Endometrium (tissue), 2 donors: ENCODE data around the gene CD70.
"Not testable (repeated sequence)": the region's sequence is repeated elsewhere in the genome, so short reads cannot be mapped to it uniquely, and the experiment has no call there.

Experiments
- FAIRE-seq: peaks from 2 replicates; lab custom pipeline; 2012; peaks lifted over from hg19 to GRCh38; lab: Jason Lieb, UNC
- donor health status: control.
- donor health status: control.

CD70 gene

DNA sequence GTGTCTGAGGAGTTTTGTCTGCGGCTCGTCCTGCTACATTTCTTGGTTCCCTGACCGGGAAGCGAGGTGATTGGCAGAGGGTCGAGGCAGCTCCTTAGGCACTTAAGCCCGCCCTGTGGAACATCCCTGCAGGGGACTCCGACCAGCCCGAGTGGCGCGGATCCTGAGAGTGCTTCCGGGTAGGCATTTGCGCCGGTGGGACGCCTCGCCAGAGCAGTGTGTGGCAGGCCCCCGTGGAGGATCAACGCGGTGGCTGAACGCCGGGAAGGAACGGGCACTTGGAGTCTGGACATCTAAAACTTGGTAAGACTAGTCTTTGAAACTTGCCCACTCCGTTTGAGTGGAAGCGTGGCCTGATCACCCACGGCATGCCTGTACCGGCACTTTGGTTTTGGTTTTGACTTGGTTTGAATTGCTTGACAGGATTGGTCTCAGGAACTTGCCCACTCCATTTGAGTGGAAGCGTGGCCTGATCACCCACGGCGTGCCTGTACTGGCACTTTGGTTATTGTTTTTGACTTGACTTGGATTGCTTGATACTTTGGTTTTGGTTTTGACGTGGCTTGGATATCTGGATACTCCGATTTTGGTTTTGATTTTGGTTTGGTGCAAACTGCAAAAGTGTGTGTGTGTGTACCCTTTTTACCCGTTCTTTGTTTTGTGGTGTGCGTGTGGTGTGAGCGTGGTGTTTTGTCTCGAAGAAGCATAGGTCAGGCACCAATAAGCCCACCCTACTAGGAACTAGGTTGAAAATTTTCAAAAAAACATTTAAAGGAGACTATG is 6.7 kb upstream of the CD70 start:
- not testable (repeated sequence) for FAIRE-seq

- no peak for FAIRE-seq
Measured at GRCh38 chr19:6596621-6597020, 5.7 kb upstream of the CD70 start.

DNA sequence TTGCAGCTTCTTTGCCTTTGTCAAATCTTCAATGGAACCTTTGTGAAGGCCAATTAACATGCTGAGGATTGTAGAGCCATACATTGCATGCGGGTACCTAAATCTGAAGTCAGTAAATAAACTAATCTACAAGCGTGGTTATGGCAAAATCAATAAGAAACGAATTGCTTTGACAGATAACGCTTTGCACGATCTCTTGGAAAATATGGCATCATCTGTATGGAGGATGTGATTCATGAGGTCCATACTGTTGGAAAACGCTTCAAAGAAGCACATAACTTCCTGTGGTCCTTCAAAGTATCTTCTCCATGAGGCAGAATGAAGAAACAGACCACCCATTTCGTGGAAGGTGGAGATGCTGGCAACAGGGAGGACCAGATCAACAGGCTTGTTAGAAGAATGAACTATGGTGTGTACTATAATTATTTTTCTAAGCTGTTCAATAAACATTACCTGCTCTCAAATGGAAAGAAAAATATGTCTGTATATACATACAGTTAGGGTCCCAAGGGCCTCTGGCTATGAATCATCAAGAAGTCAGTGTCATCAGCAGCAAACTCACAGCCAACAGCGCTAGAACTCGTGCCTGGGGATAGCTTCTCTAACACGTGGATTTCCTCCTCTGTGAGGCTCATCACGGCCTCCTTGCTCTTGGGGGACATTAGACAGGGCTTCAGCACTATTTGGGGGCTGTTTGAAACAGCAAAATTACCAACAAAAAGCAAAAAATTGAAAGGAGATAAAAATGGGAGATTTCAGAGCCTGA is 2.9 kb upstream of the CD70 start:
- FAIRE-seq, result no peak

- no peak for FAIRE-seq
Measured at GRCh38 chr19:6590258-6590826, 608 bp downstream of the CD70 start.

DNA sequence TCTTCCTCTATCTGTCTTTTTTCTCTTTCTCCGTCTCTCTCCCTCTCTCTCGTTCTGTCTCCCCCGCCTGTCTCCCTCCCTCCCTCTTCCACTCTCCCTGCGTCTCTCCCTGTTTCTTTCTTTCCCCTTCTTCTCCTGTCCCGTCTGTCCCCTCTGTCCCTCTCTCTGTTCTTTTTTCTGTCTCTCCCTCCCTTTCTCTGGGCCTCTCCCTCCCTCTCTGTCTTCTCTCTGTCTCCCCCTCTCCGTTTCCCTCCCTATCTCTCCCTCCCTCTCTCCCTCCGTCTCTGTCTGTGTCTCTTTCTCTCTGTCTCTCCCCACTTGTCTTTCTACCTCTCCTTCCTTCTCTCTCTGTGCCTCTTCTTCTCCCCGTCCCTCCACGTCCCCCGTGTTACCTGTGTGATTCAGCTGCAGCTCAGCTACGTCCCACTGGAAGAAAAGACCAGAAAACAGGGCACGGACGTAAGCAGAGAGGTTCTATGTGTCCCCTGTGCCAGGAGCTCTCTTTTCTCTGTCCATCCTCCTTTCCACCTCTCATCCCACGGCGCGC is 1.2 kb downstream of the CD70 start:
- FAIRE-seq, result no peak

GRCh38 chr19:6588508-6589345 is 2.2 kb downstream of the CD70 start:
- FAIRE-seq, result no peak

DNA sequence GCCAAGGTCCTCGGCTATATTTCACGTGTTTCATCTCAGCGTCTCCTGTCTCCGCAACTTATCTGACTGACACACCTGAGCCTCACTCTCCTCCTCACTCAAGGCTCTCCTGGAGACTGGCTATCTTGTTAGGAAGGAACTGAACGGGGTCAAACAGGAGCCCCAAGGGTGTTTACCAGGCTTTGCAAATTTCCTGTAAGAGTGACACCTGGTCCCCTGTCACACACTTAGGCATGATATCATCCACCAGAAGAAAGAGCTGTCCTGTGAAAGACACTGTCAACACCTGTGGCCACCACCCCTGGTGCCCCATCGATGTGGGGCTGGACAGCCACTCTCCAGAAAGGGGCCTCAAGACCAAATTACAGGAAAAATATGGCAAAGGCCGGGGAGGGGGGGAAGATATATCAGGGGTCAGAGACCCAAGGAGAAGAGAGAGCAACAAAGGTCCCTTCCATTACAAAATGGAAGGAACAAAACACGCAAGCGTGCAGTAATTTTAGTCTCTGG is 2.9 kb downstream of the CD70 start:
- FAIRE-seq, result no peak

GRCh38 chr19:6587093-6587820 is 3.7 kb downstream of the CD70 start:
- no peak for FAIRE-seq

DNA sequence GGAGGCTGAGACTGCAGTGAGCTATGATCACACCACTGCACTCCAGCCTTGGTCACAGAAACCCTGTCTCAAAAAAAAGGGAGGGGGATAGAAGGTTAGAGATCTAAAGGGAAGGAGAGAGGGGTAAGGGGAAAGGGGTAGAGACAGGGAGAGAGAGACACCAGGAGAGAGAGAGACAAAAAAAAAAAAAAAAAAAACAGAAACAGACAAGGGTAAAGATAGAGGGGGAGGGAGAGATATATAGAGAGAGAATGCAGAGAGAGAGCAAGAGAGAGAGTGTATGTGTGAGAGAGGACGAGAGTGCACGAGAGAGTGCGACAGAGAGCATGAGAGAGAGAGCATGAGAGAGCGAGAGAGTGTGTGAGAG is 4.2 kb downstream of the CD70 start:
- no peak for FAIRE-seq

GRCh38 chr19:6586056-6586455 is 4.9 kb downstream of the CD70 start:
- no peak for FAIRE-seq

- FAIRE-seq, result not testable (repeated sequence)
Measured at GRCh38 chr19:6582515-6583484, 8.2 kb downstream of the CD70 start.

GRCh38 chr19:6580313-6580712 is 10.6 kb downstream of the CD70 start:
- no peak for FAIRE-seq

DNA sequence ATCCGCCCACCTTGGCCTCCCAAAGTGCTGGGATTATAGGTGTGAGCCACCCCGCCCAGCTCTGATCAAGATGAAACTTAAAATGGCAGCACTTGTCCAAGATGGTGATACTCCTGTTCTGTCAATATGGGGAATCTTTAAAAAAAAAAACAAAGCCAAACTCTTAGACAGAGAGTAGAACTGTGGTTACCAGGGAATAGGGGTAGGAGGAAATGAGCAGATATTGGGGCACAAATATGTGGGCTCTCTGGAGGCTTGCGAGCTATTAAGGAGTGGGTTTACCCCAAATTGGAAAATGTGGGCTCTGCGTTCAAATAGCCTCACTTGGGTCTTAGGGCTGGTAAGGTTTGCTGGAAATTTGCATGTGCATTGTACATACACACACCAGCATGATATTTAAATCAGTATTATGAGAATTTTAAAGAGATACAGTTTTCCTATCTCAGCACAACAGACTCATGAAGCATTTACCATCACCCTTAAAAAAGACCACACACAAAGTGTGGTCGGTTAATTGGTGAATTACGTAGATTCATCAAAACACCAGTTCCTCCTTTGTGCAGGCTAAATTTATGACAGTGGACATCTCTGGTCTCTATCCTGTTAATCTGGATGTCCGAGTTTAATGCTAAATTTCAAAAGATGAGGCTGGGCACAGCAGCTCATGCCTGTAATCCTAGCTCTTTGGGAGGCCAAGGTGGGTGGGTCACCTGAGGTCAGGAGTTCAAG is 11.3 kb downstream of the CD70 start:
- no peak for FAIRE-seq

DNA sequence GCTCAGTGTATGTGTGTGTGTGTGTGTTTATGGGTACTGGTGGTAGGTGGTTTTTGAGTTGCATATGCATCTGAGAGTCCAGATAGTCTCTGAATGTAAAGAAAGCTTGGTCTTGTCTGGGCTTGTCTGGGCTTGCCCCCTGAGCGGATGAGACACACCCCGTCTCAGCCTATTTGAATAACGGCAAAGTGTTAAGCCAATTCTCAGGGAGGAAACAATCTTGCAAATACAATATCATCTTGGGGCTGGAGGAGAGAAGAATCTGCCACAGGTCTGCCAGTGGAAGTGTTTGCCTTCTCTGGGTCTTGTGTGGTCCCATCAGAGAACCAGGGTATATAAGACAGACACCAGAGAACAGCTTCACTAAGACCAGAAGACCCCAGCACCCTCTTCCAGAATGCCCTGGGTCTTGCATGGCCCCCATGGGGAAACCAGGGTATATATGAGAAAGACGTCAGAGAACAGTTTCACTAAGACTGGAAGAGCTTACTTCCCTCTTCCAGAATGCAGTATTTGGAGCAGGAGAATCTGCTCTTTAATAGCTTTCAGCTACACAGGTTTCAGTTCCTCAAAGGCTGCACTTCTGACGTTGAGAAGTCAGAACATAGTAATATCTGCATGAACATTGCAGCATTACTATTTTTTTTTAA is 13.3 kb downstream of the CD70 start:
- FAIRE-seq, result no peak

DNA sequence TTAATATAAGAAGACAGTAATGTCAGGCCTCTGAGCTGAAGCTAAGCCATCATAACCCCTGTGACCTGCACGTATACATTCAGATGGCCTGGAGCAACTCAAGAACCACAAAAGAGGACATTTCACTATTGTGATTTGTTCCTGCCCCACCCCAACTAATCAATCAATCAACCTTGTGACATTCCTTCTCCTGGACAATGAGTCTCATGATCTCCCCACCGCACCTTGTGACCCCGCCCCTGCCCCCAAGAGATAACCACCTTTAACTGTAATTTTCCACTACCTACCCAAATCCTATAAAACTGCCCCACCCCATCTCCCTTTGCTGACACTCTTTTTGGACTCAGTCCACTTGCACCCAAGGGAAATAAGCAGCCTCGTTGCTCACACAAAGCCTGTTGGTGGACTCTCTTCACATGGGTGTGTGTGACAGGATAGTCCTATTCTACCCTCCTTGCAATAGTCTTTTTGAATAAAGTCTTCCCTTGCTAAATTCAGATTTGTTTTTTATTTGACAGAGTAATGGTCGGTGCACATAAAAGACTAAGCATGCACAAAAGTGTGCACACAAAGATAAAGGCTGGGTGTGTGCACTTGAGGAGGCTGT is 14.0 kb downstream of the CD70 start:
- no peak for FAIRE-seq

GRCh38 chr19:6573350-6573749 is 17.6 kb downstream of the CD70 start:
- no peak for FAIRE-seq

DNA sequence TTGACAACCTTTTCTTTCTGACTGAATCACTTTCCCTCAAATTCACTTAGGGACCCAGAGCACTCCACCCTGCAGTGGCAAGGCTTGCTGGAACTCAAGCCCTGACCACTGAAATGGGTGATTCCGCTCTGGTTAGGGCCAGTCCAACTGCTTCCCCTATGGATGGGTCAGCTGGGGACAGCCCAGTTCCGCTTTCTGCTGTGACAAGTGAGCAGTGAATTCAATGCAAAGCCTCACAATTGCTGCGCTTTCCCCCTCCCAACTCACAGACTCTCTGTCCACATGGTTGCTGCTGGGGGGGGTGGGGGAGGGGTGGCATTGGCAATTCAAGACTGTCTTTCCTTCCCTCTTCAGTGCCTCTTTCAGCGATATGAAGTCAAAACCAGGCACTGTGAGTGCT is 18.7 kb downstream of the CD70 start:
- FAIRE-seq, result no peak

- no peak for FAIRE-seq
Measured at GRCh38 chr19:6571167-6571566, 19.8 kb downstream of the CD70 start.
